Transverse colon (tissue), 4 donors: Measurements from ENCODE around the gene DCST1.

Experiments used
- POLR2AphosphoS5 ChIP-seq, 3 donors: sonication (generic); formaldehyde crosslinking; IDR thresholded peaks; one replicate each; pipeline ENCODE4 v1.6.1; 2016; ENCODE audit warnings: antibody characterized with exemption in 3 of 3
- TF ChIP-seq, protein P1 (sequence below), 5 experiments: fragments of 200-600 bp in 3 of 5; fragments of 450-650 bp in 2 of 5; sonication (generic) in 3 of 5; IDR thresholded peaks; 1 replicate in 2 of 5; 2 replicates in 3 of 5; pipeline ENCODE4 v1.5.1; 2016 to 2017; ENCODE audit warnings: antibody characterized with exemption in 5 of 5, inconsistent platforms in 3 of 5, mild to moderate bottlenecking in 2 of 5, moderate library complexity in 1 of 5

DNA sequence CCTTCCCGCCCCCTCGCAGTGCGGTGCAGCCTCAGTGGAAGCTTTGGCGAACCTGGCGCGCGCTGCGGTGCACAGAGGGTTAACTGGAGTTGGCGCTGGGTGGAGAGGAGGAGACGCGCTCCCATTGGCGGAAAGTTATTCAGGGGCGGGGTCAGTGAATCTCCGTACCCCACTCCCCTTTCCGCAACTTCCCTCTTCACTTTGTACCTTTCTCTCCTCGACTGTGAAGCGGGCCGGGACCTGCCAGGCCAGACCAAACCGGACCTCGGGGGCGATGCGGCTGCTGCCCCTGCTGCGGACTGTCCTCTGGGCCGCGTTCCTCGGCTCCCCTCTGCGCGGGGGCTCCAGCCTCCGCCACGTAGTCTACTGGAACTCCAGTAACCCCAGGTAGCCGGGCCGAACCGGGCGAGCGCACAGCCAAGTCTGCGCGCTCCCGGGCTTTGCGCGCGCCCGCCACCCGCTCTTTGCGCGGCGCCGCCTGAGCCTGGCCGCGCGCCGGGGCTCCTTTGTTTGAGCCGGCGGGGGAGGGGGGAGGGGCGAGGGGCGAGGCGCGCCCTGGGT lies 30.0 kb downstream of the DCST1 start, which contains the start of gene EFNA4:
- TF ChIP-seq, protein P1, sequence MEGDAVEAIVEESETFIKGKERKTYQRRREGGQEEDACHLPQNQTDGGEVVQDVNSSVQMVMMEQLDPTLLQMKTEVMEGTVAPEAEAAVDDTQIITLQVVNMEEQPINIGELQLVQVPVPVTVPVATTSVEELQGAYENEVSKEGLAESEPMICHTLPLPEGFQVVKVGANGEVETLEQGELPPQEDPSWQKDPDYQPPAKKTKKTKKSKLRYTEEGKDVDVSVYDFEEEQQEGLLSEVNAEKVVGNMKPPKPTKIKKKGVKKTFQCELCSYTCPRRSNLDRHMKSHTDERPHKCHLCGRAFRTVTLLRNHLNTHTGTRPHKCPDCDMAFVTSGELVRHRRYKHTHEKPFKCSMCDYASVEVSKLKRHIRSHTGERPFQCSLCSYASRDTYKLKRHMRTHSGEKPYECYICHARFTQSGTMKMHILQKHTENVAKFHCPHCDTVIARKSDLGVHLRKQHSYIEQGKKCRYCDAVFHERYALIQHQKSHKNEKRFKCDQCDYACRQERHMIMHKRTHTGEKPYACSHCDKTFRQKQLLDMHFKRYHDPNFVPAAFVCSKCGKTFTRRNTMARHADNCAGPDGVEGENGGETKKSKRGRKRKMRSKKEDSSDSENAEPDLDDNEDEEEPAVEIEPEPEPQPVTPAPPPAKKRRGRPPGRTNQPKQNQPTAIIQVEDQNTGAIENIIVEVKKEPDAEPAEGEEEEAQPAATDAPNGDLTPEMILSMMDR (IDR thresholded peaks at IDR 0.05) = no peak
- TF ChIP-seq POLR2AphosphoS5 (IDR thresholded peaks at IDR 0.05) = peak; percentile 69 to 90 (median 88)
